Parathyroid adenoma (tissue), 2 donors: Measurements from ENCODE around the gene SLC16A12.

Experiments used
- H2AFZ ChIP-seq: fragments of 300-600 bp; sonication (generic); one replicate; pipeline ENCODE4 v1.7.0; 2017; ENCODE audit warnings: antibody characterized with exemption, mild to moderate bottlenecking
- H3K27ac ChIP-seq: fragments of 300-600 bp; sonication (generic); one replicate; pipeline ENCODE4 v1.7.0; 2017
- H3K27me3 ChIP-seq: fragments of 300-600 bp; sonication (generic); one replicate; pipeline ENCODE4 v1.7.0; 2017; ENCODE audit warnings: low read length; ENCODE audit not compliant: control insufficient read depth, insufficient read depth
- H3K36me3 ChIP-seq: fragments of 300-600 bp; sonication (generic); one replicate; pipeline ENCODE4 v1.7.0; 2017; ENCODE audit warnings: low read length; ENCODE audit not compliant: control insufficient read depth, insufficient read depth
- H3K4me1 ChIP-seq: fragments of 300-600 bp; sonication (generic); one replicate; pipeline ENCODE4 v1.7.0; 2017; ENCODE audit warnings: control low read depth
- H3K4me2 ChIP-seq: fragments of 300-600 bp; sonication (generic); one replicate; pipeline ENCODE4 v1.7.0; 2017; ENCODE audit warnings: low read length
- H3K4me3 ChIP-seq: fragments of 300-600 bp; sonication (generic); one replicate; pipeline ENCODE4 v1.7.0; 2017; ENCODE audit warnings: low read depth, low read length
- H3K79me2 ChIP-seq: fragments of 300-600 bp; sonication (generic); one replicate; pipeline ENCODE4 v1.7.0; 2017; ENCODE audit warnings: control low read depth
- H3K9ac ChIP-seq: fragments of 300-600 bp; sonication (generic); one replicate; pipeline ENCODE4 v1.7.0; 2017; ENCODE audit warnings: mild to moderate bottlenecking
- H3K9me3 ChIP-seq: fragments of 300-600 bp; sonication (generic); one replicate; pipeline ENCODE4 v1.7.0; 2017; ENCODE audit warnings: low read length; ENCODE audit not compliant: control insufficient read depth
- CTCF ChIP-seq: fragments of 300-600 bp; sonication (generic); IDR thresholded peaks from one replicate; pipeline ENCODE4 v1.7.0; 2017; ENCODE audit warnings: antibody characterized with exemption, mild to moderate bottlenecking
- donor health status: primary hyperparathyroidism.

The SLC16A12 gene

GRCh38 chr10:89535171-89536012, at the start of gene SLC16A12:
SLC16A12 (minus strand) TSS chr10:89535594; CDS start chr10:89462578, 73,016 bp downstream.
- no peaks in the 10 kb centered on the region for H3K79me2 ChIP-seq
- H3K27me3 ChIP-seq, result no peaks in the 10 kb centered on the region
- no peak for TF ChIP-seq CTCF
- no peak within 1 kb of the TSS for H3K27ac ChIP-seq
- peak within 1 kb of the TSS; percentile 50 for H2AFZ ChIP-seq
- no peak within 1 kb of the TSS for H3K4me3 ChIP-seq
- no peaks in the 10 kb centered on the region for H3K36me3 ChIP-seq
- H3K4me1 ChIP-seq, result no peaks in the 10 kb centered on the region
- no peak within 1 kb of the TSS for H3K9ac ChIP-seq
- H3K4me2 ChIP-seq, result peak within 1 kb of the TSS; percentile 26
- H3K9me3 ChIP-seq, result no peaks in the 10 kb centered on the region

- Histone ChIP-seq H3K9ac (no peak overlapping the region), H3K4me1 (no peaks in the 10 kb centered on the region), H2AFZ (no peak overlapping the region), H3K4me2 (no peak overlapping the region), H3K9me3 (no peaks in the 10 kb centered on the region), H3K4me3 (no peak overlapping the region), H3K36me3 (no peaks in the 10 kb centered on the region), H3K27me3 (no peaks in the 10 kb centered on the region), H3K27ac (no peak overlapping the region), H3K79me2 (no peaks in the 10 kb centered on the region)
- no peak for TF ChIP-seq CTCF
Observed at GRCh38 chr10:89582022-89582421, 46.6 kb upstream of the SLC16A12 start.

GRCh38 chr10:89580243-89580642, 44.8 kb upstream of the SLC16A12 start:
- H3K27ac ChIP-seq, result no peak overlapping the region
- H3K27me3 ChIP-seq, result no peaks in the 10 kb centered on the region
- TF ChIP-seq CTCF, result no peak
- no peaks in the 10 kb centered on the region for H3K79me2 ChIP-seq
- H3K4me1 ChIP-seq, result no peaks in the 10 kb centered on the region
- no peak overlapping the region for H3K9ac ChIP-seq
- H2AFZ ChIP-seq, result no peak overlapping the region
- H3K4me3 ChIP-seq, result no peak overlapping the region
- H3K4me2 ChIP-seq, result no peak overlapping the region
- H3K9me3 ChIP-seq, result no peaks in the 10 kb centered on the region
- H3K36me3 ChIP-seq, result no peaks in the 10 kb centered on the region

GRCh38 chr10:89576696-89577095, 41.3 kb upstream of the SLC16A12 start:
- H3K9me3 ChIP-seq, result no peaks in the 10 kb centered on the region
- H3K4me1 ChIP-seq, result no peaks in the 10 kb centered on the region
- H3K27me3 ChIP-seq, result no peaks in the 10 kb centered on the region
- no peak overlapping the region for H3K27ac ChIP-seq
- H3K9ac ChIP-seq, result no peak overlapping the region
- no peak overlapping the region for H3K4me2 ChIP-seq
- no peak overlapping the region for H2AFZ ChIP-seq
- no peak for TF ChIP-seq CTCF
- H3K79me2 ChIP-seq, result no peaks in the 10 kb centered on the region
- no peaks in the 10 kb centered on the region for H3K36me3 ChIP-seq
- H3K4me3 ChIP-seq, result no peak overlapping the region

GRCh38 chr10:89576022-89576421, 40.6 kb upstream of the SLC16A12 start:
- Histone ChIP-seq H3K27ac (no peak overlapping the region), H3K27me3 (no peaks in the 10 kb centered on the region), H3K4me1 (no peaks in the 10 kb centered on the region), H3K4me3 (no peak overlapping the region), H3K36me3 (no peaks in the 10 kb centered on the region), H2AFZ (no peak overlapping the region), H3K9me3 (no peaks in the 10 kb centered on the region), H3K4me2 (no peak overlapping the region), H3K79me2 (no peaks in the 10 kb centered on the region), H3K9ac (no peak overlapping the region)
- no peak for TF ChIP-seq CTCF
